Left hindlimb (tissue), 1 donor: Measurements from ENCODE around the gene AMBRA1.

ENCODE experiments used
- DNase-seq: peaks from one replicate; pipeline ENCODE4 v3.0.0-alpha.2; 2018

The AMBRA1 gene

DNA sequence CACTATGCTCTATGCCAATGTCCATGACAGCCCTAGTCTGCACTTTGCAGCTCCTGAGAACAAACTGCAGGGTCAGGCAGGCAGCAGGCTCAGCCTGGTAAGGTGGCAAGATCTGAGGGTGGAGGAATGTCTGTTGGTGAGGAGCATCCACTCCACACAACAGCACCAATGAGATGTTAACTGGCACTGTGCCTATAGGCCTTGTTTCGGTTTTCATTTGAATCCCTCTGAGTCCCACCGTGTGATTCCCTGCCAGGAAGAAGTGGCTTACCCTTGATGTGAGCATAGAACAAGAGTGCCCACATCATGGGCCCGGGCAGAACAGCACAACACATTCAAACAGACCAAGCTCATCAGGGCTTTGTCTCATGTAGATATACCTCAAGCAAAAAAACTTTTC, 158.1 kb downstream of the AMBRA1 start:
- DNase-seq = no peak

DNA sequence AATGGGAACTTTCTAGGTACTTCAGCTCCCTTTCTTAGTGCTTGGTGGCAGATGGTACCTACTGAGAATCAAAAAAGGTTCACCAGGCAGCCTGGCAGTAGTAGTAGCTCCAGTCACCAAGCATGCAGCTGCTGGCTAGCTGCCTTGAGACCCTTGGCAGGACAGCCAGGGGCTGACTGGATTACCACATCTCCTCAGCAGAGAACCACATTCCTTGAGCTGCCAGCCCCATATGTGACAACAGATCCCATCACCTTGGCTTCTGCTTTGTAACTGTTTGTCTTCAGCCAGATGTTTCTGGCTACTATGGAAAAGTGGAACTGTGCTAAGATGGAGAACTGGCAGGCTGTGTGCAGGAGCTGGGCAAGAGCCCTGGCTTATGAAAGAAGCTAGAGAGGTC, 162.6 kb downstream of the AMBRA1 start:
- DNase-seq = no peak

DNA sequence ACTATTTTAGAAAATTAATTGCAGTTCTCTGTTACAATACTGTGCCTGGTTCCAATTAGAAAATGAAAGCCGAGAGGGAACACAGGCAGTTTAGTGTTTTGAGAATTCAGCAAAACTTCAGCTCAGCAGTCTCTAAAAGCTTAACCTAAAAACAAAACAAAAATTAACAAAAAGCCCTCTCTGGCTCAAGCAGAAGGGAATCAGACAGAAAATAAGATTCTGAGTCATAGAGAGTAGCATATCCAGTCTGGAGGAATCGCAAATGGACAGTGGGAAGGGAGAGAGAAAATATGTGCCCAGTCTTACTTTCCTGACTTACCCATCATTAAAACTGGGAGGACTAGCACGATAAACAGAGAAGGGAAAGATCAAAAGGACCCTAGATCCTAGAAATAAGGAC, 164.1 kb downstream of the AMBRA1 start:
- no peak for DNase-seq

DNA sequence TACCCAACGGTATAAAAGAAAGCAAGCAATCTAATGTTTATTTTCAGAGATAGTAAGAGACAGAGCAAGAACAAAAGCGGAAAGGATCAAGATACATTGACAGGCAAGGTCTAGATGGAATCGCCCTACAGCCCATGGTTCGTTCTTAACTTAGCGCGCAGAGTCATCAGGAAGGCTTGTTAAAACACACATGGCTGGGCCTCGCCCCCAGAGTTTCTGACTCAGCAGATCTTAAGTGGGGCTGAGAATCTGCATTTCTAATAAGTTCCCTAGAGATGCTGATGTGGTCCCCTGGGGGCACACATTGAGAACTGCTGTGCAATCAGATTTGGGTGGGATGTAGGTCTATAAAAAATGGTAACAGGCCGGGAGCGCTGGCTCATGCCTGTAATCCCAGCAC, 166.5 kb downstream of the AMBRA1 start:
- DNase-seq = no peak

DNA sequence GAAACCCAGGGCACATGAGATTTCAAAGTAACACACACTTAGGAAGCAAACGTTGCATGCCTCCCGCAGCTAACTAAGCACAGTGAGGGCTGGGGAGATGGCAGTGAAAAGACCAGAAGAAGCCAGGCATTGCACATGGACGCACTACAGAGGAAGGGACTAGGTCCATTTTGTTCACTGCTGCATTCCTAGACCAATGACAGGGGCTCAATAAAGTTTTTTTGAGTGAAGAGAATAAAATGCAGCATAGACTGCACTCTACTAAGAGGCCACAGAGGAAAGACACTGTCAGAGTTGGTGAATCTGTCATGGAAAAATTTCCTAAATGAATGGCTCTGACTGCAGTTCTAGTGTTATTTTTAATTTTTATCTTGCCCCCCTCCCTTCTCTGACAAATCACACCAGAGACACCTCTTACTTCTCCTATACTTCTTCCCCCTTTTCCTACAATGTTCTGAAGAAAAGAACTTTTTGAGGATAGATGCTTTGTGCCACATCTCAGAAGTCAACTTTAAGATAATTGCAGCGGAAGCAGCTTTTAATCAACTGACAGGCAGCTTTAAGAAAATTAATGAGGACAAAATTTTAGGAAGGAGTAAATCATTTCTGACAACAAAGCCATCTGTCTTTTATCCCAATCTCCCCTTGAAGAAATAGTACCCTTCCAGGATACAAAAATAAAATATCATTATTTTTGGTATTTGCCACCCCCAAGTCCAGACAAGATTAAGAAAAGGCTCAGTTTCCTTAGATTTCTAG, 167.4 kb downstream of the AMBRA1 start:
- no peak for DNase-seq

DNA sequence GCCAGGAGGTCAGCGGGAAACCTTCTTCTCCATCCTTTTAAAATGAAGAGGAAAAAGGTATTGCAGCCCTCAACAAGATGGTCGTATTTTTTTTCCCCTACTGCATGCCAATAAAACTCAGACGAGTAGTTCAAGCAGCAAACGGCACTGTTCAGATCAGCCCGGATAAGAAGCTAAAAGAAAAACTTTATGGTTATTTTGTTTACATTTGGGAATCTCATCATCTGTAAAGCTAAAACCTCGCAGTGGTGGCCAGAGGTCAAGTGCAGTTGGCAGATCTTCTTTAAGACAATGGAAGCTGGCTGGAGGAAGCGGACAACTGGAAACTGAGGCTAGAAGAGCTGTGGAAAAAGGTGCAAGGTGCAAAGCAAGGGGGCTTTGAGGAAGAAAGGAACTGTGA, 171.2 kb downstream of the AMBRA1 start:
- no peak for DNase-seq

DNA sequence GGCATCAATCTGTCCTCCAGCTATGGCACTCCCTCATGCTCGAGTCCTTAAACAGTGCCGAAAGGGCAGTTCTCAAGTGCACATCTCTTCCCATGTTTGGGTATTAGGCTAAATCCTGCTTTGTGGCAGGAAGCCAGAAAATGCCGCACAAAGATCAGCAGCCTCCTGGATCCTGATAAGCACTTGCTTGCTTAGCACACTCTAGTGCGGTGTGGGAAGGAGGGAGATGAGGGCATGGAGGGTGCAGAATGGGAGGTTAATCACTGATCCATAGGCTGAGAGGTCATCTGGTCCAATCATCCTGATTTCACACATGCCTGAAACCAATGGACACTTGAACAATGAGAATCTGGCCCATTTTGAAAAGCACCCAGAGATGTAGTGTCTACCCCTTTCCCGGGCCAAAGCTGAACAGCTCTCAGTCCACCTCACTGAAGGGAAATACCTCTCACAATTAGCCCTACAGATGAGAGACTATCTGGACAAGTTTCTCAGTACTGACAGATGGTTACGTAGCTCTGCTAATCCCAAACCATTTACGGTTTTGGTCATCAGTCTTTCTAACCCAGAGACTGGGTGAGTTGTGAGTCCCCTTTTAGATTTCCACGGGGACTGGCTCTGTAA, 172.5 kb downstream of the AMBRA1 start:
- no peak for DNase-seq

DNA sequence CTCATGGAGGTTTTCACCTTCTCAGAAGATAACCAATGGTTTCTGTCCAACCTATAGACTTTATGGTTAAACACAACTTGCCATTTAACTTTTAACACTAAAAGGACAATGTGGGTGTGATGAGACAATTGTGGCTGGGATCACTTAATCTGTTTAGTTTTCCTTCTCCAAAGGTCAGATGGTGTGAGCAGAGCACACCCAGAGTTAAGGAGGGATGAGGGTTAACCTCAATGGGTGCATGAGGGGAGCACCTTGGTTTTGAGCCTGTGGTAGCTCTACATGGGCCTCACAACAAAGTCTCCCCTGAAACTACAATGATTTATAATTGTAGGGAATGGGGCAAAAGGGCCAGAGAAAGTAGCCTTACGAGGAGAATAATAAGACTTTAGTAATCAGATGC, 173.3 kb downstream of the AMBRA1 start:
- no peak for DNase-seq

DNA sequence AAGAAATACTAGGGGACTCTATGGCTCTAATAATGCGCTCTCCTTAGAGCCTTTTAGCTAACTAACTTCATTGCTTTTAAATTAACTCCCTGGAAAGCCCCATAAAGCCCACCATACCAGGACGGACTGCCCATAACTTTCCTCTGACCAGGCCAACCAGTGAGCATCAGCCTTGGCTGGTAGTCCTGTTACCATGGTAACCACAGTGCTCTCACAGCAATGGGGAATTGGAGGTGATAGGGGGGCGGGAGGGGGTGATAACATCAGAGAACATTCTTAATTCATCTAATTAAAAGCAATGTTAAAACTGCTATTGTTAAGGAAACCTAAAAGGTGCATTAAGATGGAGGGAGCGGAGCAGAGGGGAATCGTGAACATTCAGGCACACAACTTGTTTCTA, 175.1 kb downstream of the AMBRA1 start:
- DNase-seq = no peak

DNA sequence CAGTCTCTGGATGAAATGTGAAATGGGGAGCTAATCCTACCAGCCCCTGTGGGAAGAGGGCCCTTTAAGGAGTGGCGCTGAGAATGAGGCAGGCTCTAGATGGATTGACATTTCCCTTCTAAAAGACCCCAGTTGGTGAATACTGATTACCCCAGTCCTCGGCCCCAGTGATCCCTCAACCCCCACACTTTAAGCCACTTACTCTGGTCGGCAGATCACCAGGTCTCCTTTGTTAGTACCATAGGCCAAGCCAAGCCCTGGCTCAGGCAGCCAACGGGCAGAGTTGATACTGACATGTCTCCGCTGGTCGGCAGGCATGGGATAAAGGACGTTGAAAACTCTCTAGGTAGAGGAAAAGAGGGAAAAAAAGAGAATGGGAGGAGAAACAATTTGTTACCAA, 176.1 kb downstream of the AMBRA1 start:
- DNase-seq = no peak

DNA sequence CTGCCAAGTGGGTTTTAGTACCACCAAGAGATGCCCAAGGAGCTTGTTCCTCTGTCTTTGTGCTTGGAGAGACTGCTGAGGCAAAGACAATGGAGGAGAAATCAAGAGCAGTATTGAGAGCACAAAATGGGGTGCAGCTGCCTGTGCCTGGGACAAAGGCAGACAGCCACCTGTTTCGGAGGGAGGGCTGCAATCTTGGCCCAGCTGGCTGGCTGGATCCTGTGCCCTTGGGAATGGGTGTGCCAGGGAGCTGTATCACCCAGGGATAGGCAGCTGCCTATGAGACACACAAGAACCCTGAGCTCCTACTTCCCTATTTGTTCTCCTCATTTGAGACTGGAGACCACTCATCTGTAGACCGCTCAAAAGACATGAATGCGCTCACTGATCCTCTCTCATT, 178.9 kb downstream of the AMBRA1 start:
- no peak for DNase-seq

DNA sequence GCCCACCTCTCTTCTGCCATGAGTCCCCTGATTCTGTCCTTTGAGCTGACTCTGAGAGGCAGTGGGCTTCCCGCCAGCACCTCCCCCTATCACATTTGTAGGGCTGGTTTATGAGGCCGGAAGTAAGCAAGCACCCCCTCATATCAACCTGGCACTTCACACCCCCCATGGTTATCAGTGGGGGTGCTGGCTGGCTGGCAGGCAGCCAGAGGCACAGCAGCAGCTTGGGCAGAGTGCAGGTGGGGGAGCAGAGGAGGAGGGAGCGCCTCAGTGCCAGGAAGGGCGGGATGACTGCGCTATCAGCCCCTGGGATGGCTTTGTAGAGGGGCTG, 179.4 kb downstream of the AMBRA1 start:
- no peak for DNase-seq

DNA sequence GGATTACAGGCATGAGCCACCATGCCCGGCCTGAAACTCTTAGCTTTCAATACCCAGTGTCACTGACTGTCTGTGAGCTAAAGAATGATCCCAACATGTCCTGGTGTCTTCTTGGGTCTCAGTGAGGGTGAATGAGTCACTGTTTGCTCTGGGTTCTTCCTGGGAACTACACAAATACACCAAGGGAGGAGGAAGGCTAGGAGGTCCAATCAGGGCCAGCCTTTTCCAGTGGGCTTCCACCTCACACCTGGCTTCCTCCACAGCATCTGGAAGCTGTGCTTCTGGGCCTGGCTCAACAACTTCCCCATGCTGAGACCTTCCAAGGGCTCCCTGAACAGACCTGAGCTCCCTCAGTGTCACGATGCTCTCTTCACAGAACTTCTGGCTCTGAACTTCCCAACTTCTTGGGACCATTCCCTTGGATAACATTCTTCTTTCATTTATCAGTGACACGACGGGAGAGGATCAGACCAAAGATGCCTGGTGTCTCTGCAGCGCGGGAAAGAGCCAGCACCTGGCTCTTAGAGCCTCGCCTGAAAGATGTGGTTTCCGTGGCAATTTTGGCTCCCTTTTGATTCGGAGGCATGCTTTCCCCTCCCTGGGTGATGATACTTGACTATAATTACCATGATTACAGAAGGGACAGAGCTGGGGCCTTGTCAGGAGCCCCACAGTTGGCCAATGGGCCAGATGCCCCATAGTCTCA, 179.9 kb downstream of the AMBRA1 start:
- no peak for DNase-seq

DNA sequence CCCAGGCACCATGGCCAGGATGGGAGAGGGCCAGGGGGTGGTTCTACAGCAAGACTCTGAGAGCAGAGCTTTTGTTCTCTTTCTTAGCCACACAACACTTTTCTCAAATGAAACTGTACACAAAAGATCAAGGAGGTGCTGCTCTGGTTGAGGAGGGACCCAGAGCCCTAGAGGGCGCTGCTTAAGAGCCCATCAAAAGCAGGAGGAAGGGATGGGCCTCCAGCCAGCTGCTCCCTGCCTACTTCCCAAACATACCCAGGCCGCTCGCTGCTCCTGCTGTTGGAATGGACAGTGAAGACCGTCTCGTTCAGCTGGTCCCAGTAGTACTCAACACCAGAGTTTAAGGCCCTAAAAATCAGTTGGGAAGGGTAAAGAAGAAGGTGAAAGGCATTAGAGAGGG, 183.8 kb downstream of the AMBRA1 start:
- no peak for DNase-seq

DNA sequence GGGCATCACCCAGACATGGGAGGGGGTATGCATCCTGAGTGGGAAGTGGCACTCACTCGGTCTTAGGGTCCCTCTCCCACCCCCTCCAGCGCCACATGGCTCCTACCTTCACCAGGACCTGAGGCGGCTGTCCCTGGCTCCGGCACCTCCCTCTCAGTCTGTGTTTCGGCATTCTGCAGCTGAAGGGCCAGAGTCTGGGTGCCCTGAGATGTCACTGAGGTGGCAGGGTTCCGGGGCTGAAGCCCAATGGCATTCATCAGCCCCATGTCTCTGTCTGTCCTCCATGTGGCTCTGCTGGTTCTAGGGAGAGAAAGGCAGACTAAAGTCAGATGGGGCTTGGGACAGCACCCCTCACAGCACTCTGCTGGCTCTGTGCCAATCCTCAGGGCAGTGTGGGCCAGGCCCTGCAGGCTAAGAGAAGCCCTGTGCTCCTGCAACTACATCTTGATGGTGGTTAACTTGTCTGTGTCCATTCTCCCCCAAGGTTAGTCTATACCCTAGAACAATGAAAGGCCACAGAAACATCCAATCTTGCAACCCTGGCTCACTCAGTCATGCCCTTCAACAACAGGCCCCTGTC, 185.3 kb downstream of the AMBRA1 start:
- no peak for DNase-seq

DNA sequence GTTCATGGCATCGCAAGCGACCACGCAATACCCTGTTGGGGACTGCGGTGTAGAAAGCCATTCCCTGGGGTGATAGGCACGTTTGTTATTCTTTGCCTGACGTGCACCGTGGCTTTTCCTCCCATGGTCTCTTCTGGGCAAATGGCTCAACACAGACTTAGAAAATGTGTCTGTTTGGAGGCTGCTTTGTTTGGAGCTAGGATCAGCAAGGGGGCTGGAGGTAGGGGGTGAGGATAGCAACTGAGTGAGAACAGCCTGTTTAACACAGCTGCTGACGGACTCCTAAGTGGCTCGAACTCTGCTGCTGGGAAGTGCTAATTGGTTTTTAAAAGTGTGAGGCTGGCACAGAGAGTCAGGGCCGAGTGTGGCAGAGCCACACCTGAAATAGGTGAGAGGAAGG, 186.2 kb downstream of the AMBRA1 start:
- DNase-seq = no peak

DNA sequence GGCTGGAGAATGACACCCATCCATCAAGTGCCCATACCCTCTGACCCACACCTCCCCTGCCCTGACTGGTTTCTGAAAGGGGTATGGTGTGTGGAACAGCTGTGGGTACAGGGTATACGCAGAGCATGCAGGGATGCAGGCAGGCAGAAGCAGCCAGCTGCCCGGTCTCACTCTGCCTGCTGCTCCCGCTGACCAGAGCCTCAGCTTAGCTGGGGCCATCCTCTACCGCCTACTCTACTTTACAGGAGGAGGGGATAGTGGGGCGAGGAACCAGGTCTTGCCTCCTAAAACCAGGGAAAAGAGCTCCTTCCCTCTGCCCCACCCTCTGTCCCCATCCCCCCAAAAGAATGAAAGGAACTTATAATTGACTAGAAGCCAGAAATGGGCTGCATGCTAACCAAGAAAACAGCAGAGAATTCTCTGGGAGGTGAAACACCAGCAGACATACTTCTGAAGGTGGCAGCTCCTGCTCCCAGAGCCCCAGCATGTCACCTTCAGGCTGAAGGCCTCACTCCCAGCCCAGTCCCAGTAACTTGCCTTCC, 189.3 kb downstream of the AMBRA1 start:
- no peak for DNase-seq

DNA sequence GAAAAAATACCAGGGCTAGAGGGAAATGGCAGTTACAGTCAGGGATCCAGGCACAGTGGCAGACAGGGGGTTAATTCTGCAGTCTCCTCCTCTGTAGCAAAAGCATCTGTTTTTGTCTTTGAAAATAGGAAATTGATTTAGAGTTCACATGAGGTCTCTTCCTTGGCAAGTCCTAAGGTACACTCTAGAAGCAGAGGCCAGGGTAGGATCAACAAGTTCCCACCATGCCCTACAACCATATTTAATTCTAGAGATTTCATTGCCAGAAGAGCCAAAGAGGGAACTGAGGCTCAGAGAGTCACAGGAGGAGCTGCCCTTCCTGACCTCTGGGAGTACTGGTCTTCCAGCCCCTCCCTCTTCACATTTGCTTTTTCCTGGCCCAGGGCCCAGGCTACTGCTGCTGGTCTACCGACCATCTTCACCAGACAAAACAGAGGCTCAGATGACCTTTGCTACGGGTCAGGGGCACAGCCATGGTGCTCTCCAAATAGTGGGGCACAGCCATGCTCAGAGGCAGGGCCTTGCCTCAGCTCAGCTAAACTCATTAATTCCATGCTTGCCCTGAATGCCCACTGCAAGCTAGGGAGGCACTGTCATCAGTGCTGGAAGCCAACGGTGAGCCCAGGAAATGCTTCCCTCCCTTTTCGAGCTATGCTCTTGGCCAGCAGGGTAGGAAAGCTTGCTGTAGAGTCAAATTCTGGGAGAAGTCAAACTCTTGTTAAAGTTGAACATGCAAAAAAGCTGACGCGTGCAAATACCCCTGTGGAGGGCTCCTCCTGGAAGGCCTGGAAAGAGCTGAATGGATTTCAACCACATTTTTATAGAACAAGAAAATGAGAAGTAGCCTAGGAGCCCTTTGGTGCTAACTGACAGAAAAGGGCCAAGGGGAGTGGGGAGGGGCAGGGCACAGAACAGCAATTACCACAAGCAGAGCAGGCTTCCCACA, 190.6 kb downstream of the AMBRA1 start:
- no peak for DNase-seq

DNA sequence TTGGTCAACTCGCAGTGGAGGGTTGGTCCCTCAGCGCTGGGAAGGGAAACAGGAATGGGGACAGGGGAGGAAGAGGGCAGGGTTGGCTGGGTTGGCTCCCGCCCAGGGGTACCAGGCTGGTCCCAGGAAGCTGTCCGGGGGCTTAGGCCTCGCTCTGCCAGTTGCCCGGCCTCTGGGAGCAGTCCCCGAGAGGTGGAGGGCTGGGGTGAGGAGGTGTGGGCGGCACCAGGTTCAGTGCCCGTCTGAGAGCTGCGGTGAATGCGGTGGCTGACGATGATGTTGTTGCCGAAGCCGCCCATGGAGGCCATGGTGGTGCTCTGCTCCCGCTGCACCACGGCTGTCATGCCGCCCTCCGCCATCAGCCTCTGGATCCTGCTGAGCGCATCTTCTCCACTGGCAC, 196.3 kb downstream of the AMBRA1 start:
- DNase-seq = no peak

DNA sequence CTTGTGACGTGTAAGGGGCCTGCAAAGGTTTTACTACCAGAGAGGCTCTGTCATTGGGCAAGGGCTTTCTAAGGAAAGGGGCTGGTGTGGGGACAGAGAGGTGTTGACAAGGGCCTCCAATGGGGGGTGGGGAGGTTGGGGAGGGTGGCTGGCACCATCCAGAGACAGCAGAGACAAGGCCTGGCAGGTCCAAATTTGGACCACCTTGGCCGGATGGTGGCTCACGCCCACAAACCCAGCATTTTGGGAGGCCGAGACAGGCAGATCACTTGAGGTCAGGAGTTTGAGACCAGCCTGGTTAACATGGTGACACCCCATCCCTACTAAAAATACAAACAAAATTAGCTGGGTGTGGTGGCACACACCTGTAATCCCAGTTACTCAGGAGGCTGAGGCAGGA, 200.1 kb downstream of the AMBRA1 start:
- DNase-seq = no peak

DNA sequence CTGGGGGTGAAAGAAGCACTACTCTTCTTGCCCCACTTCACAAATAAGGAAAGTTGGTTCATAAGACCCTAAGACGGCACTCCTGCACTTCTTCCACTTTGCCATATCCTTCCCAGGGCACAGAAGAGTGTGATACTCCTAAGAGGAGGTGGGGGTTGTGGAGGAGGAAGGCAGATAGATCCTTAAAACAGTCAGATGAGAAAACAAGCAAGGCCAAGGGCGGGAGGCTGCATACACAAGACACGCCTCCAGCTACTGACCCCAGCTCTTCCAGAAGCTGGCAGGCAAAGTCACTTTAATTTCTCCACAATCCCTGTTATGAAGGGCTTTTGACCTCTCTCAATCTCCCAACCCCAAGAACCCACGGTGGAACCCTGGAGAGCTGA, 200.6 kb downstream of the AMBRA1 start:
- DNase-seq = no peak

DNA sequence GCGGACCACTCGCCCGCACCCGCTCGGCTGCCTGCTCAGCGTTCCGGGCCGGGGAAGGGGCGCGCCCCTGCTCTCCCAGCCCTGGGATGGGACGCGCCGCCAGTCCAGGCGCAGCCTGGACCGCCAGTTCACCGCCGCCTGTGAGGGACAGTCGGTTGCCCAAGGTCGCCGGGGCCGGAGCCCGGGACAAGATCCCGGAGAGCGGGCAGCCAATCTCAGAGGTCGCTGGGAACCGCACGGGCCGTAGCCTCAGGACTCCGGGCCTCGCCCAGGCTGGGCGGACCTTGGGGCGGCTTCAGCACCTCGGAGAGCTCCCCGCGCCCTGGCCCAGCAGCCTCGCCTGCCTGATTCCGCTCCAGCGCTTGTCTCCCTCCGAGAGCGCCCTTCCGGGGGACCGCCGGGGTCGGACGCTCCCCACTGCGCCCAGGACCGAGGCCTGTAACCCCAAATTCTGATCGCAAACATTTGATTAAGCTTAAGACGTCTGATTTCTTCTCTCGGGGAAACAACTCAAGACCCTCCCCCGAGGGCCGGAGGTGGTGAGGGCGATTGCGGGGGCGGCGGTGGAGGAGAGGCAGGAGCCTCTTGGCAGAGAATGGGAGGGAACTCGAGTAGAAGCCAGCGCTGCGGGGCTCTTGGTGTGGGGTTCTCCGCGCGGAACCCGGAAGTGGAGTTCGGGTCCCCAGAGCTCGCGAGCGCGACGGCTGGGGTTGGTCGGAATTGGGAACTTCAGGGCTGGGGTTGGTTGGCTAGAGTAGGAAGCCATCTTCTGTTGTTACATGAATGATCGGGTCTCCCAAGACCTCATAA, 201.2 kb downstream of the AMBRA1 start:
- DNase-seq = peak; percentile 90
